Type B pancreatic cell (in vitro differentiated cells): ENCODE measurements around the gene TBC1D25. TPM values are rescaled to one million over a fixed set of nuclear protein-coding genes. Genes with fewer than 3 reads are reported as not detected.

Experiments used
- DNase-seq: peaks from one replicate; pipeline ENCODE4 v3.0.0; 2021; ENCODE audit warnings: mixed read lengths; ENCODE audit not compliant: unreplicated experiment; ENCODE audit errors: extremely low spot score
- H3K27ac Mint-ChIP-seq: 2 replicates; pipeline ENCODE4 v1.8.0; 2021; ENCODE audit warnings: mild to moderate bottlenecking, mixed read lengths
- H3K27me3 Mint-ChIP-seq: 2 replicates; pipeline ENCODE4 v1.8.0; 2021; ENCODE audit warnings: mixed read lengths
- H3K36me3 Mint-ChIP-seq: 2 replicates; pipeline ENCODE4 v1.8.0; 2021; ENCODE audit warnings: mixed read lengths
- H3K4me1 Mint-ChIP-seq: one replicate; pipeline ENCODE4 v1.8.0; 2021; ENCODE audit warnings: mixed read lengths; ENCODE audit not compliant: unreplicated experiment
- H3K4me3 Mint-ChIP-seq: 2 replicates; pipeline ENCODE4 v1.8.0; 2021; ENCODE audit warnings: mild to moderate bottlenecking, mixed read lengths
- H3K9me3 Mint-ChIP-seq: 2 replicates; pipeline ENCODE4 v1.8.0; 2021; ENCODE audit warnings: mixed read lengths
- CTCF ChIP-seq: fragments of 200-600 bp; sonication (generic); conservative IDR thresholded peaks from 2 replicates; pipeline ENCODE4 v1.5.0; 2021; ENCODE audit warnings: antibody characterized with exemption, mild to moderate bottlenecking
- total RNA-seq: library from RNA; stranded (reverse); gene quantifications from 2 replicates; pipeline ENCODE4 v1.2.1, GENCODE V29; 2021; ENCODE audit warnings: low replicate concordance

The TBC1D25 gene
- total RNA-seq, 1 donor from 2014 or later = 10.6 TPM

- H3K4me3 Mint-ChIP-seq = peak overlapping the region; percentile 98
- H3K9me3 Mint-ChIP-seq = peaks cover 4% of the 10 kb centered on the region
- peaks cover 9% of the 10 kb centered on the region for H3K36me3 Mint-ChIP-seq
- H3K27ac Mint-ChIP-seq = peak overlapping the region; percentile 100
- TF ChIP-seq CTCF = no peak
- DNase-seq = no peak
- H3K27me3 Mint-ChIP-seq = no peaks in the 10 kb centered on the region
- peaks cover 10% of the 10 kb centered on the region for H3K4me1 Mint-ChIP-seq
Observed at GRCh38 chrX:48598614-48599013, 59.1 kb downstream of the TBC1D25 start.

- Mint-ChIP-seq H3K27me3 (no peaks in the 10 kb centered on the region), H3K36me3 (peaks cover 9% of the 10 kb centered on the region), H3K9me3 (peaks cover 4% of the 10 kb centered on the region), H3K4me1 (peaks cover 10% of the 10 kb centered on the region), H3K27ac (no peak overlapping the region), H3K4me3 (no peak overlapping the region)
- no peak for TF ChIP-seq CTCF
- no peak for DNase-seq
Observed at GRCh38 chrX:48599341-48599740, 59.8 kb downstream of the TBC1D25 start.

DNA sequence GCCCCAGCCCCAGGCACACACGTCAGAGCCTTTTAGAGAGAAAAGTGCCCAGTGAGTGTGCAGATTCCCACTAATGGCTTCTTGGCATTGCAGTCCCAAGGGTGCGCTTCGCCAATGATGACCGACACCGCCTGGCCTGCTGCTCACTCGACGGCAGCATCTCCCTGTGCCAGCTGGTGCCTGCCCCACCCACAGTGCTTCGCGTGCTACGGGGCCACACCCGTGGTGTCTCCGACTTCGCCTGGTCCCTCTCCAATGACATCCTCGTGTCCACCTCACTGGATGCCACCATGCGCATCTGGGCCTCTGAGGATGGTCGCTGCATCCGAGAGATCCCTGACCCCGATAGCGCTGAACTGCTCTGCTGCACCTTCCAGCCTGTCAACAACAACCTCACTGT is 60.7 kb downstream of the TBC1D25 start:
- Mint-ChIP-seq H3K27me3 (no peaks in the 10 kb centered on the region), H3K36me3 (peaks cover 11% of the 10 kb centered on the region), H3K4me3 (no peak overlapping the region), H3K27ac (no peak overlapping the region), H3K4me1 (peaks cover 10% of the 10 kb centered on the region), H3K9me3 (peaks cover 4% of the 10 kb centered on the region)
- no peak for DNase-seq
- TF ChIP-seq CTCF = no peak

- TF ChIP-seq CTCF = no peak
- H3K9me3 Mint-ChIP-seq = peaks cover 6% of the 10 kb centered on the region
- H3K36me3 Mint-ChIP-seq = peaks cover 16% of the 10 kb centered on the region
- DNase-seq = no peak
- H3K4me1 Mint-ChIP-seq = peaks cover 10% of the 10 kb centered on the region
- H3K27me3 Mint-ChIP-seq = no peaks in the 10 kb centered on the region
- no peak overlapping the region for H3K27ac Mint-ChIP-seq
- H3K4me3 Mint-ChIP-seq = no peak overlapping the region
Observed at GRCh38 chrX:48601741-48602394, 62.4 kb downstream of the TBC1D25 start.

- TF ChIP-seq CTCF = no peak
- Mint-ChIP-seq H3K36me3 (peaks cover 9% of the 10 kb centered on the region), H3K27ac (no peak overlapping the region), H3K4me1 (no peaks in the 10 kb centered on the region), H3K9me3 (peaks cover 4% of the 10 kb centered on the region), H3K4me3 (no peak overlapping the region), H3K27me3 (no peaks in the 10 kb centered on the region)
- no peak for DNase-seq
Observed at GRCh38 chrX:48604701-48605100, 65.2 kb downstream of the TBC1D25 start.
